Measurements from ENCODE around the gene COMMD9.

- TF ChIP-seq CTCF (conservative IDR thresholded peaks at IDR 0.05; ENCODE audit: low read depth, low read length) (no peak), EZH2phosphoT487 (IDR thresholded peaks at IDR 0.05; ENCODE audit: borderline replicate concordance, low read length) (no peak)
Observed at GRCh38 chr11:36316049-36316448, 26.8 kb upstream of the COMMD9 start.
